Activated T-cell treated with anti-CD3 and anti-CD28 coated beads, Interleukin-2, amount 50 U/mL, for 48 hours (primary cell): ENCODE measurements around the gene ST14.
"Not testable (repeated sequence)": the region's sequence is repeated elsewhere in the genome, so short reads cannot be mapped to it uniquely, and the experiment has no call there.

ENCODE experiments used
- DNase-seq, 2 experiments: peaks; one replicate each; pipeline ENCODE4 v3.0.0-alpha.2; 2020

ST14 gene

DNA sequence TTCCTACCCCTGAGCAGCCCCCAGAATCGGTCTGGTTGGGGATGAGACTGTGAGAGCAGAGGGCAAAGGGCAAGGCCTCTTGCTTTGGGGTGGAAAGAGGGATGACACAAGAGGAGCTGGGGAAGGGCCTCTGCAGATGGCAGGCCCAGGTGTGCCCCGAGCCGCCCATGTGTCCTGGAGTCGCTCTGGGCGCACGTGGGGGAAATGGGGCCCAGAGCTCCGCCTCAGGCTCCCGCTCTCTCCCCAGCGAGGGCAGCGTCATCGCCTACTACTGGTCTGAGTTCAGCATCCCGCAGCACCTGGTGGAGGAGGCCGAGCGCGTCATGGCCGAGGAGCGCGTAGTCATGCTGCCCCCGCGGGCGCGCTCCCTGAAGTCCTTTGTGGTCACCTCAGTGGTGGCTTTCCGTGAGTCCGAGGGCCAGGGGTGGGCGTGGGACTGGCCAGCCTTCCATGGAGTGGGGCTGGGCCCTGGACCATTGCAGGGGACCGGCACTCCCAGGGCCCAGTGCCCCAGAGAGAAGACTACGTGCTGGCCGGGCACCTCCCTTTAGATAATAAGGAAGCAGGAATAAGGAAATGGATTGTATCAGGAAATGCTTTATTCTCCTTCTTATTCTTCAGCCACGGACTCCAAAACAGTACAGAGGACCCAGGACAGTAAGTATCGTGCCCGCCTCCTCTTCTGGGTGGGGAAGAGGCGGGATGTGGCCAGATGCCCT is 30.1 kb downstream of the ST14 start:
- no peak for DNase-seq

DNA sequence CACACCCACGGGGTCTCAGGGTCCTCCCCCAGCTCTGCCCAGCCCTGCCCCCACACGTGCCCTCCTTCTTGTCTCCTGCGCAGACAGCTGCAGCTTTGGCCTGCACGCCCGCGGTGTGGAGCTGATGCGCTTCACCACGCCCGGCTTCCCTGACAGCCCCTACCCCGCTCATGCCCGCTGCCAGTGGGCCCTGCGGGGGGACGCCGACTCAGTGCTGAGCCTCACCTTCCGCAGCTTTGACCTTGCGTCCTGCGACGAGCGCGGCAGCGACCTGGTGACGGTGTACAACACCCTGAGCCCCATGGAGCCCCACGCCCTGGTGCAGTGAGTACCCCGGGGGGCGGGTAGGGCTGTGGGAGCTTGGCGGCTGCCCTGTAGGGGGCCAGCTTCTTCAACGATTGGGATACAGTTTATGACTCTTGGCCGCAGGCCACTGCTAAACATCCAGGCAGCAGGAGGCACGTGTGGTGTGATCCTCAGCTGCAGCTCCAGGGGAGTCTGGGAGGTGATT is 30.8 kb downstream of the ST14 start:
- no peak for DNase-seq

DNA sequence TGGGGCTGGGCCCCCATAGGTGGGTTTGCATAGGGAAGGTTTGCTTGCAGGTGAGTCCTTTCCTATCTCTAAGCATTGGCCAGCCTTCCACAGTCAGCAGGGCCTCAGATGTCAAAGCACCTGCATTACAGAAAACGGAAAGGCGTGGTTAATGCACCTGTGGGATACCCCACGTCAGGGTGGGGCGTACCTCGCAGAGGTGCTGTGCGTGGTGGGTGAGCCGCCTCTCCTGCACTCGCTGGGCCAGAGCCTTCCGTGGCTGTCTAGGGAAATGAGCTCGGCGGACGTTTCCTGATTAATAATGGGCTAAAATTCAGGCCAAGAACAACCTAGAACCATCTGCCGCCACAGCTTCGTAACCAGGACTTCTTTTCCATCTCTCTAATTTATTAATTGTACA is 32.3 kb downstream of the ST14 start:
- DNase-seq: no peak

DNA sequence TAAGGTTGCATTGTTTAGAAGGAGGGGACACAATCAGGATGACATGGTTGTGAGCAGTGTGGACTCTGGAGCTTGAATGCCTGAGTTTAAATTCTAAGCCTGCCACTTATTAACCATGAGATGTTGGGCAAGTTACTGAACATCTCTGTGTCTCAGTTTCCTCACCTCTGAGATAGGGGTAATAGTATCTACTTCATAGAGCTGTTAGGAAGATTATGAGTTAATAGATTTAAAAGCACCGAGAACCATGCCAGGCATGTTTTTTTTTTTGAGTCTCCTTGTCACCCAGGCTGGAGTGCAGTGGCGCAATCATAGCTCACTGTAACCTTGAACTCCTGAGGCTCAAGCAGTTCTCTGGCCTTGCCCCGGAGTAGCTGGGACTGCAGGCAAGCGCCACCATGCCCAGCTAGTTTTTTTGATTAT is 33.3 kb downstream of the ST14 start:
- no peak for DNase-seq

DNA sequence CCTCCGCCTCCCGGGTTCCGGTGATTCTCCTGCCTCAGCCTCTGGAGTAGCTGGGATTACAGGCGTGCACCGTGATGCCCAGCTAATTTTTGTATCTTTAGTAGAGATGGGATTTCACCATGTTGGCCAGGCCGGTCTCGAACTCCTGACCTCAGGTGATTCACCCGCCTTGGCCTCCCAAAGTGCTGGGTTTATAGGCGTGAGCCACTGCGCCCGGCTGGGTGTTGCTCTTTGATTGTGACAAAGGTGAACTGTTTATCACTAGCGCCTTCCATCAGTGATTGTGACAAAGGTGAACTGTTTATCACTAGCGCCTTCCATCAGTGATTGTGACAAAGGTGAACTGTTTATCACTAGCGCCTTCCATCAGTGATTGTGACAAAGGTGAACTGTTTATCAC is 34.0 kb downstream of the ST14 start:
- not testable (repeated sequence) for DNase-seq

DNA sequence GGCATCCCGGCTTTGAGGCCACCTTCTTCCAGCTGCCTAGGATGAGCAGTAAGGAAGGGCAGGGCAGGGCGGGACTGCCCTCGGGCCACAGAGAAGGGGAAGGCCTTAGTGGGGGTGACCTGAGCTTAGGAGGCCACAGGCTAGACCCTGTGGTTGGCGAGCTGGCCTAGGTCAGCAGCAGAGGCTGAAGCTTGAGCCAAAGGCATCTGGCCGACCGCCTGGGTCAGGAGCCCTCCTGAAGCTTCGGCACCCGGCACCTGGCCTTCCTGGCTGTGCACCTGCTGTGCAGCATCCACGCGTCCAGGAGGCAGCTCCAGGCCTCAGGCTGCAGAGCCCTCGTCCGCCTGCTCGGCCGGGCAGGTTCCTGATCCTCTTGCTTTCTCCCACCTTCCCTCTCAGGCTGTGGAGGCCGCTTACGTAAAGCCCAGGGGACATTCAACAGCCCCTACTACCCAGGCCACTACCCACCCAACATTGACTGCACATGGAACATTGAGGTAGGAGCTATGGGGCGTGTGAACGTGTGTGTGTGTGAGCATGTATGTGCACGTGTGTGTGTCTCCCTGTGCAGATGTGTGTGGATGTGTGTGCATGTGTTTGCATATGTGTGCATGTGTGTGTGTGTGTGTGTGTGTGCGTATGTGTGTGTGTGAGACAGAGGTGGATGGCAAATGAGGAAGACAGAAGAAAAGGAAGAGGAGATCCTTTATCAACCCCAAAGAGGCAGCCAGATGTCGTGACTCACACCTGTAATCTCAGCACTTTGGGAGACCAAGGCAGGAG is 34.9 kb downstream of the ST14 start:
- no peak for DNase-seq

DNA sequence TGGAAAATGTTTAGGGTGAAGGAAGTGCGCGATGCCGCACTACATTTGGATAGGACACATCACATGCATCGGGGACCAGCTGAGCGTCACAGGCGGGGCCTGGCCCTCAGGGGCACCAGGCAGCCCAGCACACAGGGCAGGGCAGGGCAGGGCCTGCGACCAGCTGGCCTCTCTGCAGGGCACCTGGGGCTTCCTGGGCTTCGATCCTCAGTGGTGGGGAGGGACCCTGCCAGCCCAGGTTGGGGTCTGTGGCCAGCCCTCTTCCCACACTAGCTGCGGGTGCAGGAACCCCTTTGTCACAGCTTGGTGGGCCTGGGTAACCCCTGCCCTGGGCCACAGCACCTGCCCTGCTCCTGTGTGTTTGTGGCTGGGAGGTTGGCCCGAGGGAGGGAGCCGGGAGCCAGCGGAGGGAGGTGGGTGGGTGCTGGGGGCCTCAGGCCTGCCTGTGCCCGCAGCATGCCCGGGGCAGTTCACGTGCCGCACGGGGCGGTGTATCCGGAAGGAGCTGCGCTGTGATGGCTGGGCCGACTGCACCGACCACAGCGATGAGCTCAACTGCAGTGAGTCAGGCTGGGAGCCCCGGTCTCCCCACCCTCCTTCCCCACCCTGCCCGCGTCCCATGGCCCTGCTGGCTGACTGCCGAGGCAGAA is 37.9 kb downstream of the ST14 start:
- no peak for DNase-seq

DNA sequence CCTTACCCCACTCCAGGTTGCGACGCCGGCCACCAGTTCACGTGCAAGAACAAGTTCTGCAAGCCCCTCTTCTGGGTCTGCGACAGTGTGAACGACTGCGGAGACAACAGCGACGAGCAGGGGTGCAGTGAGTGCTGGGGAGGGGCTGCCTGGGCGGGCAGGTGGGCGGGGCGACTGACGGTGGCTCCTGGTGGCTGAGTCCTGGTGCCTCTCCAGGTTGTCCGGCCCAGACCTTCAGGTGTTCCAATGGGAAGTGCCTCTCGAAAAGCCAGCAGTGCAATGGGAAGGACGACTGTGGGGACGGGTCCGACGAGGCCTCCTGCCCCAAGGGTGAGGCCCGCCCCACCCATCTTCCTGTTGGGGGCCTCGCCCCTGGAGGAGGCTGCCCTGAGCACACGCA is 38.7 kb downstream of the ST14 start:
- DNase-seq: no peak

DNA sequence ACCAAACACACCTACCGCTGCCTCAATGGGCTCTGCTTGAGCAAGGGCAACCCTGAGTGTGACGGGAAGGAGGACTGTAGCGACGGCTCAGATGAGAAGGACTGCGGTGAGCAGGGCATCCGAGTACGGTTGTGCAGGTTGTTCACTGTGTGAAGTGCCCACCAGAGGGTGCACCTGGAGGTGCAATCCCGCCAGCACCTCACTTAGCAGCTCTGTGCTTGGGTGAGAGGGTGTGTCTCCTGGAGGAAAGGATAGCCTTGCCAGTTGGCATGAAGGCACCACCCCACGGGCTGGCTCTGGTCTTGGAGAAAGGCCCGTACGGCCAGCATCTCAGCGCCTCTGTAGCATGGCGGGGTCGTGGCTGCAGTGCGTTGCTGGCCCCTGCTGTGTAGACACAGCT is 39.4 kb downstream of the ST14 start:
- DNase-seq: no peak

DNA sequence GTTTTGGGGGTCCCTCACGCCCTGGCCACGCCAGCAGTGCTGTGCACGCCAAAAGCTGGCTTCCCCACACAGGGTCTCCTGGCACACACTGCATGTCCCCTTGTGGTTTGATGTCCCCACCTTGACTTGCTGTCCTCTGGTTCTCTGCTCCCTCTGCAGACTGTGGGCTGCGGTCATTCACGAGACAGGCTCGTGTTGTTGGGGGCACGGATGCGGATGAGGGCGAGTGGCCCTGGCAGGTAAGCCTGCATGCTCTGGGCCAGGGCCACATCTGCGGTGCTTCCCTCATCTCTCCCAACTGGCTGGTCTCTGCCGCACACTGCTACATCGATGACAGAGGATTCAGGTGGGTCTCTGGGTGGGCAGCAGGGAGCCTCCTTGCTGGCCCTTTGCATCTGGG is 40.2 kb downstream of the ST14 start:
- DNase-seq: no peak

DNA sequence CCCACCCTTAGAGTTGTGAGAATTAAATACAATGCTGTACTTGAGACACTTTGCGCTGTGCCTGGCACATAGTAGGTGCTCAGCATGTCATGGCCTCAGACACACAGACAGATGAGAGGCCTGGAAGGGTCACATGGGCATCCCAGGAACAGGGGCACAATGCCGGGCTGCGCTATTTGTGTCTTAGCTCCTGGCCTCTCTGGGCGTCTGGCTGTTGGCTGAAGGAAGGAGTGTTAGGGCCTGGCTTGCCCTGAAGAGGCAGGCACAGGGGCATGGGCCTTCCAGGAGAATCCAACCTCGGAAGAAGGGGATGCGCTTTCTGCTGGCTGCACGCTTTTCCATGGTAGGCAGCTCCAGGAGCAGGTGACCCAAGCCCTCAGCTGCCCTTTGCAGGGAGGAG is 41.4 kb downstream of the ST14 start:
- DNase-seq: no peak

DNA sequence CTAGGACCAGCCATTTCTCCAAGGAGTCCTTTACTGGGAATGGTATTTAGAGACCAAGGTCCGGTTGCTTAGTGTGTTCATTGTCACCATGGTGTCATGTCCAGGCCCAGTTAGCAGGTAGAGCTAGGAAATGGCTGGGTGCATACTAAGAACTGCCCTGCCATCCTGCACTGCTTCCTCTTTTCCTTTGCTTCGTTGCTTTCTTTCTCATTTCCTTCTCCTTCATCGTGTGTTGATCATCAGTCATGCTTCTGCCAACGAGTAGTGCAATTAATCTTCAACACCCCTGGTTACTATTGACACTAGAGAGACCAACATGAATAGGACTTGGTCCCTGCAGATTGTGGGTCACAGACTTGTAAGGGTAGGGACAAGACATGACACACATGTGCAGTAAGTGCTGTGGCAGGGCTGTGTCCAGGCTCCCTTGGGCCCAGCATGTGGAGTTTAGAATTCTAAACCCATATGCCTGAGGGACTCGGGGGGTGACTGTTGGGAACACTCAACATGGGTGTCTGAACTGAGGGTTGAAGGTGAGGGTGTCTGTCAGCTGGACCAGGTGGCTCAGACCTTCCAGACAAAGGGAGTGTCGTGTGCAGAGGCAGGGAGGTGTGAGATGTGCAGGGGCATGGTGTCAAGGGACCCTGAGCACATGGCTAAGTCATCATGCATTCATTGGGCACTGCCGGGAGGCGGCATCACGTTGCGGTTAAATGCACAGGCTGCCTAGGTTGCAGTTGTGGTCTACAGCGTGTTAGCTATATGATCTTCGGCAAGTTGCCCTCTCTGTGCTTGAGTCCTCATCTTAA is 42.6 kb downstream of the ST14 start:
- DNase-seq: no peak

DNA sequence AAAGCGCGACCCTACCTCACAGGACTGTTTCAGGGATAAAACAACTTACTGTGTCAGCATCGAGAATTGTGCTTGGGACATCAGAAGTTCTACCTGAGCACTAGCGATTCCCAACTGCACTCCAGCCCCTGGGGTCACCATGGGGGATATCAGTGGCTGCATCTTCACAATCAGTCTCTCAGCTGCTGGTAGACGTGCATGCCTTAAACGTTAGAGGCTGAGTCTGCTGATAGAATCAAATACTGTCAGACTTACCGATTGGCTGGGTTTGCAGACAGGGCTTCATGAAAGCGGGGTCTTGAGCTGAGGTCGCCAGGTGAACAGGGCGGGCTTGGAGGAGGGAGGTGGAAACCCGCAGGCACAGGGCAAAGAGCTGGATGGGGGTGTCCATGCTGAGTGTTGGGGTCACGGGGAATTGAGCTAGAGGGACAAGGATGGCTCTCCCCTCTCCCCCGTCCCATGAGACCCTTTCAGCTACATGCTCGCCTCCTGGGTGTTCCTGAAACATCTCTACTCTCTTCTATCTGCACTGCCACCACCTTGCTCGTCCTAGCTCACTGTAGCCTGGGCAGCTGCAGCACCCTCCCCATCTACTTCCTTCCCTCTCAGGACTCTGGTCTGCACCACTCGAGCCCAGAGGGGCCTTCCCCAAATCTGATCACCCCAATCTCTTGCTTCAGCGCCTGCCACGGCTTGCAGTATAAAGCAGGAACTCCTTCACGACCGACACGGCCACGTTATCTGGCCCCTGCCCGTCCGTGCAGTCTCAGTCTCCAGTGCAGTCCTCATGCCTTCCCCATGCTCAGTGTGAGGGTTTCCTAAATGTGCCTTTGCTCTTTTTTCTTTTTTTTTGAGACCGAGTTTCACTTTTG is 43.5 kb downstream of the ST14 start:
- no peak for DNase-seq

DNA sequence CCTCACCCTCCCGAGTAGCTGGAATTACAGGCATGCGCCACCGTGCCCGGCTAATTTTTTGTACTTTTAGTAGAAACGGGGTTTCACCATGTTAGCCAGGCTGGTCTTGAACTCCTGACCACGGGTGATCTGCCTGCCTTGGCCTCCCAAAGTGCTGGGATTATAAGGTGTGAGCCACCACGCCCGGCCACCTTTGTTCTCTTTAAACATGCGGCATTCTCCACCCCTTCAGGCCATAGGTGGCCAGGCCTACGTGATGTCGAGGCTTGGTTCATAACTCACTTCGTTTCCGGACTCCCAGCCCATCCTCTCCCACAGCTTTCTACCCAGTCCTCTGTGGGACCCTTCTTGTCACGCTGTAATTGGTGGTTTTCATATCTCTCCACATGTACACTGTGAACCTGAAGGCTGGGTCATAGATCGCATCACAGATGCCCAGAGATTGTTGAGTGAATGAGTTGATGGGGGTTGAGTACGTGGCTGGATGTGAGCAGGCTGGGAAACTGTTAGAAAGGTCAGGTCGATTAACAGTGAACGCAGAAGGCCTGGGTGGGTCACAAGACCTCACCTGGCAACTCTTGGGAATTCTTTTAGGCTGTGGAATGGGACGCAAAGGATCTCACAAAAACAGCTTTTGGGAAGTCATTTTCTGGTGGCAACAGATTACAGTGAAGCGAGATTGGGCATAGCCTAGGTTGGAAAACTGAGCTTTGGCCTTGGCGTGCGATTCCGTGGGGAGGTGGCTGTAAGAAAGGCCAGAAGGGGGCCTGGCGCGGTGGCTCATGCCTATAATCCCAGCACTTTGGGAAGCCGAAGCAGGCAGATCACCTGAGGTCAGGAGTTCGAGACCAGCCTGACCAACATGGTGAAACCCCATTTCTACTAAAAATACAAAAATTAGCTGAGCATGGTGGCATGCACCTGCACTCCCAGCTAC is 44.5 kb downstream of the ST14 start:
- DNase-seq: no peak

DNA sequence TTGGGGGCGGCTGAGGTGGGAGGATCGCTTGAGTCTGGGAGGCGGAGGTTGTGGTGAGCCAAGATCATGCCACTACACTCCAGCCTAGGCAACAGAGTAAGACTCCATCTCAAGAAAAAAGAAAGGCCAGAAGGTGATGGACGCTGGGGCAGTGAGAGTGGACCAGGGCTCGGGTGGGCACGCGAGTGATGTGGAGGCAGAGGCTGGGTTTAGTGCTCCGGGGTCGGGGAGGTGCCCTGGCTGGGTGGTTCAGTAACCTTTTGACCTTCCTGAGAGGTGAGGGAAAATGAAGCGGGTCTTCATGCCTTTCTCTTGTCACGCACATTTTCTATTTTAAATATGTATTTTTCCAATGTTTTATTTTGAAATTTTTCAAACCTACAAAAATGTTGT is 45.1 kb downstream of the ST14 start:
- no peak for DNase-seq

DNA sequence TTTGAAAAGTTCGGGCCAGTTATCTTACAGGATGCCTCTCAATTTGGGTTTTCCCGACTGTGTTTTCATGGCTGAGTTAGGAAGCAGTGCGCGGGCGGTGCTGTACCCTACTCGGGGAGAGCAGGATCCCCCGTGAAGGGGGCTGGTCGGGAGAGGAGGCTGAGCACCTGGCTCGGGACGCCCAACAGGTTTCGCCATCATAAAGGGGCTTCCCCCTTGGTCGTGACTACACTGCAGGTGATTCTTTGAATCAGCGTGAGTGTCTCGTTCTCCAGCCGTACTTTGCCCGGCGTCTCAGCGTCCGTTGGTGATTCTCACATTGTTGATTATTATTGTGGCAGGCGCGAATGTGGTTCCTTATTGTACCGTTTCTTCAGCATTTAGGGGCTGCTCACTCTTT is 46.6 kb downstream of the ST14 start:
- DNase-seq: no peak

DNA sequence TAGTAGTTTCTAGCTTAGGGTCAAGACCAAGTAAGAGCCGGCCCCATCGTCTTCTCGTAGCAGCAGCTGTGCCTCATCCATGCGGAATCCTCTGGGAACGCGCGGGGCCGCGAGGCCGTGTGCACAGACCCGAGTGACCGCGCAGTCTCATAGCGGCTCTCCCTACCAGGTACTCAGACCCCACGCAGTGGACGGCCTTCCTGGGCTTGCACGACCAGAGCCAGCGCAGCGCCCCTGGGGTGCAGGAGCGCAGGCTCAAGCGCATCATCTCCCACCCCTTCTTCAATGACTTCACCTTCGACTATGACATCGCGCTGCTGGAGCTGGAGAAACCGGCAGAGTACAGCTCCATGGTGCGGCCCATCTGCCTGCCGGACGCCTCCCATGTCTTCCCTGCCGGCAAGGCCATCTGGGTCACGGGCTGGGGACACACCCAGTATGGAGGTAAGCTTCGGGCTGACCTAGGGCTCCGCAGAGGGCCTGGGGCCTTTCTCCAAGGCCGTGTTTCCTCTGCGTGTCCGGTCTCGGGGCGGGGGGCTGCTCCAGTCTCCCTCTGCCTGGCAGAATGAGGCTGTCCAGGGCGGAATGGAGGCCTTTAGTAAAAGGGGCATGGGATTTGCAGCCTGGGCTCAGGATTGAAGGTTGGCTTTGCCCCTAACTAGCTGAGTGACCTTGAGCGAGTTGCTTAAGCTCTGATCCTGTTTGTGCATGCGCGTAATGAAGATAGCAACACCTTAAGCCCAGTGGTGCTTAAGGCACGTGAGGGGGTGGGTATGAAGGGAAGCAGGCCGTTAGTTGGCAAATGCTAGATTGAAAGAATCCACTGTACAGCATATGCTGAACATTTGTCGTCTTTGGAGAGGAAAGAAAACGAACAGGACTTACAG is 48.9 kb downstream of the ST14 start:
- peak in 1 of 2 experiments; percentile 5 for DNase-seq

DNA sequence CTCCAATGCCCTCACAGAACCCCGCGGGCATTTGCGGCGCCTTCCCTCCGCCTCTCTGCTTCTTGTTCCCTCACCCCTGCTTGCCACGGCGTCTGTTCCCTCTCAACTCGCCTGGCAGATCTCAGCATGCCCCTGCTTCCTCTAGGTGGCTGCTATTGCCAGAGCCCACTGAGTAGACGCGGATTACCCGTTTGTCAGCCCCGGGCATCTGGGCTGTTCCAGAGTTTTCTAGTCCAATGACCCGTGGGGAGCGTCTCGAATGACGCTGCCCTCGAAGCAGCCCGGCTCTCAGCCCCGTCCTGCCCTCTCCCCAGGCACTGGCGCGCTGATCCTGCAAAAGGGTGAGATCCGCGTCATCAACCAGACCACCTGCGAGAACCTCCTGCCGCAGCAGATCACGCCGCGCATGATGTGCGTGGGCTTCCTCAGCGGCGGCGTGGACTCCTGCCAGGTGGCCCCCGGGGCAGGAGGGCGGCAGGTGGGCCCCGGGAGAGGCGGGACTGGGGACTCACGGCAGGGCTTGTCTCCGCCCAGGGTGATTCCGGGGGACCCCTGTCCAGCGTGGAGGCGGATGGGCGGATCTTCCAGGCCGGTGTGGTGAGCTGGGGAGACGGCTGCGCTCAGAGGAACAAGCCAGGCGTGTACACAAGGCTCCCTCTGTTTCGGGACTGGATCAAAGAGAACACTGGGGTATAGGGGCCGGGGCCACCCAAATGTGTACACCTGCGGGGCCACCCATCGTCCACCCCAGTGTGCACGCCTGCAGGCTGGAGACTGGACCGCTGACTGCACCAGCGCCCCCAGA is 49.7 kb downstream of the ST14 start:
- DNase-seq: peak in 1 of 2 experiments; percentile 9
